ENCODE data around the gene ONECUT2.
"Not testable (repeated sequence)": the region's sequence is repeated elsewhere in the genome, so short reads cannot be mapped to it uniquely, and the experiment has no call there.

Gene ONECUT2

GRCh38 chr18:57446322-57446721 is 11.1 kb downstream of the ONECUT2 start:
- peak; percentile 52 for DNase-seq (ENCODE audit: low spot score)

- DNase-seq (ENCODE audit: low spot score) = peak; percentile 42
These were observed 12.0 kb downstream of the ONECUT2 start for GRCh38 chr18:57447154-57447621.

GRCh38 chr18:57455576-57456129 is 20.5 kb downstream of the ONECUT2 start:
- no peak for DNase-seq (ENCODE audit: low spot score)

GRCh38 chr18:57461652-57462269 is 26.6 kb downstream of the ONECUT2 start:
- no peak for DNase-seq (ENCODE audit: low spot score)

- DNase-seq (ENCODE audit: low spot score) = no peak
These were observed 31.1 kb downstream of the ONECUT2 start for GRCh38 chr18:57466307-57466706.

GRCh38 chr18:57466745-57467409 is 31.7 kb downstream of the ONECUT2 start:
- peak; percentile 48 for DNase-seq (ENCODE audit: low spot score)

- DNase-seq (ENCODE audit: low spot score) = no peak
These were observed 34.7 kb downstream of the ONECUT2 start for GRCh38 chr18:57469884-57470283.

- no peak for DNase-seq (ENCODE audit: low spot score)
These were observed 40.2 kb downstream of the ONECUT2 start for GRCh38 chr18:57475408-57475807.

GRCh38 chr18:57475903-57476302 is 40.7 kb downstream of the ONECUT2 start:
- no peak for DNase-seq (ENCODE audit: low spot score)

- no peak for DNase-seq (ENCODE audit: low spot score)
These were observed 45.6 kb downstream of the ONECUT2 start for GRCh38 chr18:57480733-57481132.

GRCh38 chr18:57497372-57498294 is 62.5 kb downstream of the ONECUT2 start:
- no peak for DNase-seq (ENCODE audit: low spot score)

- DNase-seq (ENCODE audit: low spot score) = no peak
These were observed 63.6 kb downstream of the ONECUT2 start for GRCh38 chr18:57498682-57499256.

- DNase-seq (ENCODE audit: low spot score) = no peak
These were observed 67.5 kb downstream of the ONECUT2 start for GRCh38 chr18:57502624-57503023.

GRCh38 chr18:57505231-57505630 is 70.1 kb downstream of the ONECUT2 start:
- no peak for DNase-seq (ENCODE audit: low spot score)

GRCh38 chr18:57516056-57516455 is 80.9 kb downstream of the ONECUT2 start:
- DNase-seq (ENCODE audit: low spot score) = no peak

GRCh38 chr18:57518533-57518932 is 83.4 kb downstream of the ONECUT2 start:
- no peak for DNase-seq (ENCODE audit: low spot score)

- DNase-seq (ENCODE audit: low spot score) = no peak
These were observed 84.7 kb downstream of the ONECUT2 start for GRCh38 chr18:57519668-57520424.

GRCh38 chr18:57522348-57522747 is 87.2 kb downstream of the ONECUT2 start:
- not testable (repeated sequence) for DNase-seq (ENCODE audit: low spot score)

GRCh38 chr18:57523171-57523956 is 88.2 kb downstream of the ONECUT2 start:
- peak; percentile 35 for DNase-seq (ENCODE audit: low spot score)

- DNase-seq (ENCODE audit: low spot score) = no peak
These were observed 92.5 kb downstream of the ONECUT2 start for GRCh38 chr18:57527556-57528229.
